Measurements from ENCODE around the gene TES.

TES gene

GRCh38 chr7:116180302-116180701, 30.0 kb upstream of the TES start:
- H4K20me1 ChIP-seq (ENCODE audit: insufficient read depth, low read length): no peaks in the 10 kb centered on the region
- H3K79me2 ChIP-seq (ENCODE audit: insufficient read depth, low read length): no peaks in the 10 kb centered on the region
- H3K27me3 ChIP-seq (ENCODE audit: insufficient read depth, low read length, poor library complexity): no peaks in the 10 kb centered on the region
- H3K4me1 ChIP-seq (ENCODE audit: insufficient read depth, low read length): no peaks in the 10 kb centered on the region
- no peak overlapping the region for H3K9ac ChIP-seq (ENCODE audit: low read depth, low read length)
- no peaks in the 10 kb centered on the region for H3K36me3 ChIP-seq (ENCODE audit: insufficient read depth, low read length)
- H3K4me3 ChIP-seq (ENCODE audit: low read depth in 1 of 2, low read length in 2 of 2): no peak overlapping the region
- ATAC-seq (ENCODE audit: insufficient read depth, low read depth) (peak; percentile 88), DNase-seq (peak; percentile 38)
- TF ChIP-seq CTCF (IDR thresholded peaks at IDR 0.05; ENCODE audit: borderline replicate concordance, extremely low read depth, low read length, poor library complexity, severe bottlenecking) (peak; percentile 76), EZH2 (IDR thresholded peaks at IDR 0.05; ENCODE audit: borderline replicate concordance, low read depth, low read length, severe bottlenecking) (no peak)
- peak overlapping the region; percentile 9; the same call in 1 of the 2 replicates for H2AFZ ChIP-seq (ENCODE audit: low read depth, low read length)
- H3K27ac ChIP-seq (ENCODE audit: low read length): no peak overlapping the region
- H3K9me3 ChIP-seq (ENCODE audit: insufficient read depth, low read length, severe bottlenecking): peaks cover 3% of the 10 kb centered on the region
- no peak overlapping the region for H3K4me2 ChIP-seq (ENCODE audit: insufficient read depth, low read length)

- no peak for ATAC-seq (ENCODE audit: insufficient read depth, low read depth)
- H3K4me1 ChIP-seq (ENCODE audit: insufficient read depth, low read length): no peaks in the 10 kb centered on the region
- no peak for TF ChIP-seq EZH2 (IDR thresholded peaks at IDR 0.05; ENCODE audit: borderline replicate concordance, low read depth, low read length, severe bottlenecking)
- TF ChIP-seq CTCF (IDR thresholded peaks at IDR 0.05; ENCODE audit: borderline replicate concordance, extremely low read depth, low read length, poor library complexity, severe bottlenecking): no peak
Observed at GRCh38 chr7:116182023-116182422, 28.3 kb upstream of the TES start.

GRCh38 chr7:116185450-116185849, 24.9 kb upstream of the TES start:
- no peaks in the 10 kb centered on the region for H3K27me3 ChIP-seq (ENCODE audit: insufficient read depth, low read length, poor library complexity)
- H3K4me2 ChIP-seq (ENCODE audit: insufficient read depth, low read length): no peak overlapping the region
- no peaks in the 10 kb centered on the region for H3K4me1 ChIP-seq (ENCODE audit: insufficient read depth, low read length)
- H3K4me3 ChIP-seq (ENCODE audit: low read depth in 1 of 2, low read length in 2 of 2): no peak overlapping the region
- ATAC-seq (ENCODE audit: insufficient read depth, low read depth) (no peak), DNase-seq (no peak)
- no peak overlapping the region for H3K9ac ChIP-seq (ENCODE audit: low read depth, low read length)
- no peaks in the 10 kb centered on the region for H3K36me3 ChIP-seq (ENCODE audit: insufficient read depth, low read length)
- H3K27ac ChIP-seq (ENCODE audit: low read length): no peak overlapping the region
- no peak for TF ChIP-seq EZH2 (IDR thresholded peaks at IDR 0.05; ENCODE audit: borderline replicate concordance, low read depth, low read length, severe bottlenecking)
- TF ChIP-seq CTCF (IDR thresholded peaks at IDR 0.05; ENCODE audit: borderline replicate concordance, extremely low read depth, low read length, poor library complexity, severe bottlenecking): no peak
- no peaks in the 10 kb centered on the region for H3K79me2 ChIP-seq (ENCODE audit: insufficient read depth, low read length)
- no peaks in the 10 kb centered on the region for H4K20me1 ChIP-seq (ENCODE audit: insufficient read depth, low read length)
- H2AFZ ChIP-seq (ENCODE audit: low read depth, low read length): no peak overlapping the region
- H3K9me3 ChIP-seq (ENCODE audit: insufficient read depth, low read length, severe bottlenecking): peaks cover 16% of the 10 kb centered on the region

More at GRCh38 chr7:116182023-116182422, 28.3 kb upstream of the TES start:
- Histone ChIP-seq H3K9me3 (ENCODE audit: insufficient read depth, low read length, severe bottlenecking) (peaks cover 8% of the 10 kb centered on the region), H3K27me3 (ENCODE audit: insufficient read depth, low read length, poor library complexity) (no peaks in the 10 kb centered on the region), H3K36me3 (ENCODE audit: insufficient read depth, low read length) (no peaks in the 10 kb centered on the region), H3K27ac (ENCODE audit: low read length) (no peak overlapping the region), H3K4me2 (ENCODE audit: insufficient read depth, low read length) (no peak overlapping the region), H4K20me1 (ENCODE audit: insufficient read depth, low read length) (no peaks in the 10 kb centered on the region), H3K79me2 (ENCODE audit: insufficient read depth, low read length) (no peaks in the 10 kb centered on the region), H3K4me3 (ENCODE audit: low read depth in 1 of 2, low read length in 2 of 2) (no peak overlapping the region), H3K9ac (ENCODE audit: low read depth, low read length) (no peak overlapping the region), H2AFZ (ENCODE audit: low read depth, low read length) (no peak overlapping the region)
- DNase-seq: no peak

GRCh38 chr7:116185956-116186355, 24.4 kb upstream of the TES start:
- H4K20me1 ChIP-seq (ENCODE audit: insufficient read depth, low read length): no peaks in the 10 kb centered on the region
- H3K9ac ChIP-seq (ENCODE audit: low read depth, low read length): no peak overlapping the region
- no peaks in the 10 kb centered on the region for H3K4me1 ChIP-seq (ENCODE audit: insufficient read depth, low read length)
- H3K27ac ChIP-seq (ENCODE audit: low read length): no peak overlapping the region
- no peaks in the 10 kb centered on the region for H3K79me2 ChIP-seq (ENCODE audit: insufficient read depth, low read length)
- no peak for DNase-seq
- no peaks in the 10 kb centered on the region for H3K36me3 ChIP-seq (ENCODE audit: insufficient read depth, low read length)
- ATAC-seq (ENCODE audit: insufficient read depth, low read depth): no peak
- peaks cover 16% of the 10 kb centered on the region for H3K9me3 ChIP-seq (ENCODE audit: insufficient read depth, low read length, severe bottlenecking)
- H3K4me3 ChIP-seq (ENCODE audit: low read depth in 1 of 2, low read length in 2 of 2): no peak overlapping the region
- no peak overlapping the region for H3K4me2 ChIP-seq (ENCODE audit: insufficient read depth, low read length)
- TF ChIP-seq CTCF (IDR thresholded peaks at IDR 0.05; ENCODE audit: borderline replicate concordance, extremely low read depth, low read length, poor library complexity, severe bottlenecking): no peak
- H3K27me3 ChIP-seq (ENCODE audit: insufficient read depth, low read length, poor library complexity): no peaks in the 10 kb centered on the region
- no peak overlapping the region for H2AFZ ChIP-seq (ENCODE audit: low read depth, low read length)

All from DND-41 (cell line).